ENCODE data around the gene TVP23B.
A peak's percentile ranks its signal among the peaks of the same experiment; 100 is the strongest.
"Not testable (repeated sequence)": the region's sequence is repeated elsewhere in the genome, so short reads cannot be mapped to it uniquely, and the experiment has no call there.

TVP23B gene

GRCh38 chr17:18780991-18781718 is at the start of gene TVP23B:
TVP23B (plus strand) TSS chr17:18781183; CDS start chr17:18781294, 111 bp downstream.
- DNase-seq: peak; percentile 26 to 98 (median 92)

DNA sequence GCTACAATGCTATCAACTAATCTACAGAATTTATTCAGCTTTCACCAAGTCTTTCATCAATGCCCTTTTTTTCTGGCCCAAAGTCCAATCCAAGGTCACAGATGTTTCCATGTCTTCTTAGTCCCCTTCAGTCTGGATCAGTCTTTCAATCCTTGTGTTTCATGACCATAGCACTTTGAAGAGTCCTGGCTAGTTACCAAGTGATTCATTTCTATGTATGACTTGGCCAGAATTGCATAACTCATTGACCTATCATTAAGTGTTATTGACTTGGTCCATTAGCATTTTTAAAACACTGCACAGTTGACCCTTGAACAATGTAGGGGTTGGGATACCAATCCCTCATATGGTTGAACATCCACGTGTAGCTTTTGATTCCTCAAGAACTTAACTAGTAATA is 48.5 kb upstream of the TVP23B start:
- DNase-seq: not testable (repeated sequence)

DNA sequence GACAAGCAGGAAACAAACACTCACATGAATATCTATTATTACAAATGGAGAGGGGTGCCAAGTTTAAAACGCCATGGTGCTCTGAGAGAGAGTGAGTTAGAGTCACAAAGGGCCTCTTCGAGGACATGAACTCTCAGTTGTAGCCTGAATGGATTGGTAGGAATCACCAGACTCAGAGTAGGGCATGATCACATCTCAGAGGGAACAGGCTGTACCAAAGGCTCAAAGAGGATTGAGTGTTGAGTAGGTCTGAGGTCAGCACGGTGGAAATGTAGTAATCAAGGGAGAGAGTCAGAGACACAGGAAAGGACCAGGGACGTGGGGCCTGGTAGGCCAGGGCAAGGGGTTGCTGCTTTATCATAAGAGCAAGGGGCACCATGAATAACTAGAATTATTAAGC is 47.6 kb upstream of the TVP23B start:
- DNase-seq: peak in 3 of 51 donors; percentile 2 to 10 (median 9)

DNA sequence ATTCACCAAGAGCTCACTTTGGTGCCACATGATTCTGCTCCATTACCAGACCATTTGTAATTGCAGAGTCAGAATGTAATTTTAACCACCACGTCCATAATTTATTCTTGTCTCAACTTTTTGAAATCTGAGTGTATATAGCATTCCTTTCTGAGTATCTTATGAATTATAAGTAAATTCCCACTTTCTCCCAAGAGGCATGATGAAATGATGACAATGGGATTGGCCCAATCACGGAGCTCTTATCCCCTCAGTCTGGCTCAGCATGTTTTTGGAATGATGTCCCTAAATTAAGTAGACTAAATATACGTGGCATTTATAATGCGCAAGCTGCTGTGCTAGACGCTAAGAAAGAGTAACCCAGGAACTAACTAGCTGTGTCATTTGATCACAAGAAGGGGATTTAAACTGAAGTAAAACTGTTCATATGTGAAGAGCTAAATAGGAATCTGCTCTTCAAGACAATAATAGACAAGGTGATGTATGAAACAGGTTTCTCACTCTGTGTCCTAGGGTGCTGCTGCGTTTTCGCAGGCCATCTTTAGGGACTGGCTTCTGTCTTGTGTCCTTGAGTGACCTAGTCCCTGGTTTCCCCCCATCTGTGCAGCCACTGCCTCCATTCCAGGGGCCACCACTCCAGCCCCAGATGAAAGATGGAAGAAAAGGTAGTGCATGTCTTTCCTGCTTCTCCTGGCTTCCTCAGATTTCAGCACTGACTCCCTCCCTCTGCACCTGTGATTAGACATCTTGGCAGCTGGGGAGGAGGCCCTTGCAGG is 41.2 kb upstream of the TVP23B start:
- DNase-seq: not testable (repeated sequence)

DNA sequence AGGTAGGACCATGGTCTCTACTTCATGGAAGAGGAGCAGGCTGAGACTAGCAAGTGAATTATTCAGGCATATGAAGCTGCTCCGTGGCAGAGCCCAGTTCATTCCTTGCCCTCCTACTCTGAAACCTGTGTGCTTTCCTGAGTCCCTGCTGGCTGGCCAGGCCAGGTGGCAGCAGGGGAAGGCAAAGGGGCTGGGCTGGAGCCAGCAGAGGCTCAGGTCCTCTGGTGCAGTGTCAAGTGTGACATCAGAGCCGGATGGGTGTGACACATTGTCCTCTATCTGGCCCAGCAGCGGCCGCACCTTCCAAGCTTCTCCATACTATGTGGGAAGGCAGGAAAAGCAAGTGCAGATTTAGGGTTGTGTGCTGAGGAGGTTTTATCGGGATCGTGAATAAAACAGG is 39.8 kb upstream of the TVP23B start:
- DNase-seq: not testable (repeated sequence)

DNA sequence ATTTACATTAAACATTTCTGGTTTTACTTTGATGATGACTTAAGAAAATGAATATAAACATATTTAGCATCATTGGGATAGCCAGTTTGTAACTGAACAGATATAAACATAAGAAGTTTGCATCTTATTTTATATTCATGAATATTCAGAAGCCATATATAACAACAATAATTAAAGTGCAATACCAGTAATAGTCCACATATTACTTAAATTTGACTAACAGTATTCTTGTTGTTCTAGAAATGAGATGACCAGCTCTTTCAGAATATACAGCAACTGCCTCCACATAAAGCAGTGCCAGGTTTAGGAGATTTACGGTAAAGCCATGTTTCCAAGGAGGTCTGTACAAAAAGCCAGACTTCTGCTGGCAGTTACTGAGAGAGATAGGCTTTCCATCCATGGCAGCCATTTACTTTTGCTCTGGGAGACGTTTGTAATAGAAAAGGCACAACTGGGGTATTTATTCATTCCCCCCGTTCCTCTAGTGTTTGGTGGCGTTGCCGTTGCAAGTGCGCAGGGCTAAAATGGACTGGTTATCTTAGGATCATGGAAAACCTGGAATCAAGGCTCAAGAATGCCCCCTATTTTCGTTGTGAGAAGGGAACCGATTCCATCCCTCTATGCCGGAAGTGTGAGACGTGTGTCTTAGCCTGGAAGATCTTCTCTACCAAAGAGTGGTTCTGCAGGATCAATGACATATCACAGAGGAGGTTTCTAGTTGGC is 37.1 kb upstream of the TVP23B start, which contains the start of gene FBXW10:
Gene FBXW10 (plus strand): TSS at position 356 of the 723 bp plus-strand sequence. CDS start 191 bp downstream, at position 547.
- DNase-seq: not testable (repeated sequence)

DNA sequence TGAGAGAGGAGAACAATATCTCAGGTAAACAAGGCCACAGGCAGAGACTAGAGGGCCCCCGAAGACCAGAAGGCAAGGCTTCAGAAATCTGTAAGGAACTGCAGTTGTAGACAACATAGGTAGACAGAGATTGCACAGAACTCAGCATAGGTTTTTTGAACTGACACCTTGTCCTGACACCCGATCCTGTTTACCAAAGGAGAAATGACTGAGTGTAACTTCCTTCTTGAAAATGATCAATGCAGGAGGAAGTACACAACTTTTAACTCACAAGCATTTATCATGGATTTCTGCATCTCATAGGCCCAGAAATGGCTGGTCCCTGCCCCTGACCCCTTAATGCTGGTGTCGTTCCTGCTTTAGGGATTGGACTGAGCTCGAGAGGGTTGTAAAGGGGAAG is 36.3 kb upstream of the TVP23B start:
- not testable (repeated sequence) for DNase-seq

- DNase-seq: not testable (repeated sequence)
Measured at GRCh38 chr17:18746551-18746950, 34.4 kb upstream of the TVP23B start.

GRCh38 chr17:18747501-18747900 is 33.5 kb upstream of the TVP23B start:
- not testable (repeated sequence) for DNase-seq

DNA sequence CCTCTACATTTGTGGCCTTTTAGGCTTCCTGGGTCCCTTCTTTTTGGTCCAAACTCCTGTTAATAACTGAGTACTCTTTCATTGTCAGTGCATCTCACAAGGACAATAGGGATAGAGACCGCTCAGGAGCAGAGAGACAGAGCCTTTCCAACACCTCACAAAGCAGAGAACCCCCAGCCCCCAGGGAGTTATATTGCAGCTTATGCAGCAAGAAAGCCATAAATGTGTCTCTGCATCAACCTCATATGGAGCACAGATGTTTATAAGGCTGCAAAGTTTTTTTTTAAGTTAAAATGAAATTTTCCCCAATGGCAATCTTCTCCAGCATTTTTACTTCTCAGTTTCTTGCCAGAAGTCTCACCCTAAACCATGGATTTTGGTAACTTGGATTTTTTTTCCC is 30.7 kb upstream of the TVP23B start:
- DNase-seq: not testable (repeated sequence)

GRCh38 chr17:18753829-18754409 is 27.1 kb upstream of the TVP23B start:
- DNase-seq: not testable (repeated sequence)

DNA sequence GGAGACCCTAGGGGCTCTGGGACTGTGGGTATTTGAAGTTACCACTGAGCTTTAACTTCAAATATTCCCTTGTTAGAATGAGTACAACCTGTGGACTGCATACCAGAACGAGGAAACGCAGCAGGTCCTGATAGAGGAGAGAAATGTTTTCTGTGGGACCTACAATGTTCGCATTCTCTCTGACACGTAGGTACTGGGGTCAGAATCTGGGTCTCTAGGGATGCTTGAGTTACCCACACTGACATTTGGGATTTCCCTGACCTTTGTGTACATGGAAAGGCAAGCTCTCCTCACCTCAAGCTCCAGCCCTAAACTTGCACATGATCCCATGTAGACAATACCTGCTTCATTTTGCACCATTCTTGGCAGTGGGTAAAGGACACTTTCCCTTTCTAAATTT is 25.0 kb upstream of the TVP23B start:
- not testable (repeated sequence) for DNase-seq

GRCh38 chr17:18757368-18758044 is 23.5 kb upstream of the TVP23B start:
- DNase-seq: not testable (repeated sequence)

DNA sequence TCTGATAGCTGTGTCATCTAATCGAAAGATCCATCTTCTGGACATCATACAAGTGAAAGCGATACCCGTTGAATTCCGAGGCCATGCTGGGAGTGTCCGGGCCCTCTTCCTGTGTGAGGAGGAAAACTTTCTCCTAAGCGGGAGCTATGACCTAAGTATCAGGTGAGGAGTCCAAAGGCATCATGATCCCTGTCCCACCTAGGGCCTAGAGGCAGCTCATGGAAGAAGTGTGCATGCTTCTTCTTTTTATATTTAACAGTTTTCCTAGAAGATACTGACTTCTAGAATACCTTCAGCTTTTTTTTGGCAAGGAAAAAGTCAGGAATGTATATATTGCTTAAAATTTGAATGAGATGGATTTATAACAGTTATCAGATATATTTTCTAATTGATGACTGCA is 22.6 kb upstream of the TVP23B start:
- DNase-seq: not testable (repeated sequence)

- DNase-seq: not testable (repeated sequence)
Measured at GRCh38 chr17:18760221-18760620, 20.8 kb upstream of the TVP23B start.

GRCh38 chr17:18770572-18770971 is 10.4 kb upstream of the TVP23B start:
- DNase-seq: not testable (repeated sequence)

DNA sequence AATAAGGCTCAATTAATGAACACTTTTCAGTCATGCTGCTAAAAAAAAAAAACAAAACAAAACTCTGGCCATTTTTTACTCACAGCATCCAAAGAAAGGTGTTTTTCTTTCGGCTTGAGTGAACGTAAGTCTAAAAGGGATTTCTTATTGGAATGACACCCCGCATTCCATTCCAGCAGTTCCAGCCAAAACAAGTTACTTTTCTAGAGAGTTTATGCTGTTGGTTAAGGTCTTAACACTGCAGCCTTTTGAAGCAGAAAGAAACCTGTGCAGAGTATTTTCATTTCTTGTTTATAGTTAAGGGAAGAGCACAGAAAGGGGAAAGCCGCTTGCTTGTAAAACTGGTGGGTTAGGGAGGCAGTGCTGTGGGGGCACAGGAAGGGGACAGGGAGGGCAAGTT is 9.9 kb upstream of the TVP23B start:
- not testable (repeated sequence) for DNase-seq

GRCh38 chr17:18772471-18772870 is 8.5 kb upstream of the TVP23B start:
- DNase-seq: no peak

GRCh38 chr17:18781805-18782204 is 822 bp downstream of the TVP23B start:
- DNase-seq: not testable (repeated sequence)

- not testable (repeated sequence) for DNase-seq
Measured at GRCh38 chr17:18785933-18786332, 5.0 kb downstream of the TVP23B start.

GRCh38 chr17:18786890-18787289 is 5.9 kb downstream of the TVP23B start:
- DNase-seq: not testable (repeated sequence)
